Measurements from ENCODE around the gene DBT.
"Not testable (repeated sequence)": the region's sequence is repeated elsewhere in the genome, so short reads cannot be mapped to it uniquely, and the experiment has no call there.

DNA sequence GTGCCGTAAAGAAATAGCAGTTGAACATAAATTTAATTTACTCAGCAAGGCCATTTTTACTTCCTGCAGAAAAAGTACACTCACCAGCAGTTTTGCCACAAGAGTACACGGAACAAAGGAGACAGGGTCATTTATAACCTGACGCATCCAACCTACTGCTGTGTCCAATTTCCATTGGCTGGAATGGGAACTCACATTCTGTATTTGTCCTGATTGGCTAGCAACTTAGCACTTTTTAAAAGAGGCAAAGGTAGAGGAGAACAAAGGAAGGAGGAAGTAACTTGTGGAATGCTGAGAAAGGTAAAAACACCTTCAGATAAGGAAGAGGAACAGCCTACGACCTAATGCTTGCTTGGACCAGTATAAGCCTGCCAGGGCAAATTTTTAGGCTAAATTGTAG lies 16.1 kb downstream of the DBT start:
- TF ChIP-seq EZH2 (IDR thresholded peaks at IDR 0.05); POLR2AphosphoS5 (IDR thresholded peaks at IDR 0.05; ENCODE audit: borderline replicate concordance, low read depth, low read length): not testable (repeated sequence)
